ENCODE measurements around the gene GINS3.

Gene GINS3

DNA sequence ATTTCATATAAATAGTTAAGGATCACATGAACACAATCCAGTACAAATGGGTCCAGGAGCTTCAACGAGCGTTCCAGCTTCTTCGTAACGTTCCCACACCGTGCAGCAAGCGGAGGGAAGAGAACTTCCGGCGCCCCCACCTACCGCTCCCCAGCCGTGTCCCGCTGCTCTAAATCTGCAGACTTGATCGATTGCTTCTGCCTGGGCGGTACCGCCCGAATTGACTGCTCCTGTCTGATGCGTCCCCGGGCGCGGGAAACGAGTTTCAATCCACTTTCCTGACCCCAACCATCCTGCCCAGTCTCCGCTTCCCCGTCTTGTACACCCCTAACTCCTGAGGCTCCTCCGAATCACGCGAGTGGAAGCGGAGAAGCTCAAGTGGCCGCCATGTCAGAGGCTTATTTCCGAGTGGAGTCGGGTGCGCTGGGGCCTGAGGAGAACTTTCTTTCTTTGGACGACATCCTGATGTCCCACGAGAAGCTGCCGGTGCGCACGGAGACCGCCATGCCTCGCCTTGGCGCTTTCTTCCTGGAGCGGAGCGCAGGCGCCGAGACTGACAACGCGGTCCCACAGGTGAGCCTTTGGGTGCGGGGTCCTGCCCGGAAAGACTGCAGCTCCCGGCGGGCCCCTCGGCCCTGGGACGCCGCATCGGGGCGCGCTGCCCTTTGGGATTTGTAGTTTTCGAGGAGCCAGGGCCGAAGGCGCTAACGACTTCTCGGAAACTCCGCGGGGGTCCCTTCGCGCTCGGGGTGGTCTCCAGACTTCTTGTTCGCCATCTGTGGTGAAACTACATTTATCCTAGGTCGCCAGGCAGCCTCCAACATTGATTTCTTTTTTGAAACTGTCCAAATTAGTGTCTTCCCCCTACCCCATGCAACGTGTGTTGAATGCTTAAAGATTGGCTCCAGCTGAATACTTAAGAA lies at the start of gene GINS3:
TSS of gene GINS3 (plus strand) at position 257 of the 923 bp plus-strand sequence. CDS start at position 388, 131 bp downstream.
- DNase-seq (ENCODE audit: low read depth) = peak; percentile 69

GRCh38 chr16:58343562-58343961 lies 48.7 kb upstream of the GINS3 start:
- no peak for DNase-seq (ENCODE audit: low read depth)

DNA sequence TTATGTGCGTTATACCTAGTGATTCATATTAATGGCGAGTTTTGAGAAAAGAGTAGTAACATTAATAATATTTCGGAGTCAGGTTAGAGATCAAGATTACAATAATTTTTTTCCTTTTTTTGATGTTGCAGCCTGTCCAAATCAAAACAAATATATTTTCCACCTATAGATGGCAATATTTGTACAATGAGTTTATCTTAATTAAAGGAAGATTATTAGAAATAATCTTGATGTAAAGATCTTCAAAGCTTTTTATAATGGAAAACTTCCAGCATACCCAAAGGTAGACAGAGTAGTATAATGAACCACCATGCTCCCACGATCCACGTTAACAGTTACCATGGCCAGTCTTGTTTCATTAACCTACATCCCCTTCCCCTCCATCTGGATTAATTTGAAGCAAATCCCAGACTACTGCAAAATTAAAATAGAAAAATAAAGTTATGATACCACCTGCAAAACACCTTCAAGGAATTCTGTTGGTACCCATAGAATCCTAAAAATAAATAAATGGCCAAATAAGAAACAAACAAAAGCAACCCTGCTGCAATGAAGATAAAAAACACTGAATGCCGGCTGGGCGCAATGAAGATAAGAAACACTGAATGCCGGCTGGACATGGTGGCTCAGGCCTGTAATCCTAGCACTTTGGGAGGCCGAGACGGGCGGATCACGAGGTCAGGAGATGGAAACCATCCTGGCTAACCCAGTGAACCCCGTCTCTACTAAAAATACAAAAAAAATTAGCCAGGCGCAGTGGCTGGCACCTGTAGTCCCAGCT lies 46.5 kb upstream of the GINS3 start:
- DNase-seq (ENCODE audit: low read depth) = no peak

- DNase-seq (ENCODE audit: low read depth) = no peak
Measured at GRCh38 chr16:58346831-58347371, 45.4 kb upstream of the GINS3 start.

DNA sequence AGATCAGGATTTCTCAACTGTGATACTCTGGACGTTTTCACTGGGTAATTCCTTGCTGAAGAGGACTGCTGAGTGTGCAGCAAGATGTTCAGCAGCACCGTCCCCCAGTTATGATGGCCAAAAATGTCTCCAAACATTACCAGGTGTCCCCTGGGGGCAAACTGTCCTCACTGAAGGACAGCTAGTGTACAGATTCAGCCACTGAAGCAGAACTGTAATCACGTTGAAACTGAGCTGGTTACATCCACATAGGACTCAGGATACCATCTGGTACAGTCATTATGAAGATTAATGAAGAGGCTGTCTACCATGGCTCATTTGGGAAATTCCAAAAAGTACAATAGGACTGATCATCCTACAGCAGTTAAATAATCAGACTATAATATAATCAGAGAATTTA lies 43.3 kb upstream of the GINS3 start:
- no peak for DNase-seq (ENCODE audit: low read depth)

DNA sequence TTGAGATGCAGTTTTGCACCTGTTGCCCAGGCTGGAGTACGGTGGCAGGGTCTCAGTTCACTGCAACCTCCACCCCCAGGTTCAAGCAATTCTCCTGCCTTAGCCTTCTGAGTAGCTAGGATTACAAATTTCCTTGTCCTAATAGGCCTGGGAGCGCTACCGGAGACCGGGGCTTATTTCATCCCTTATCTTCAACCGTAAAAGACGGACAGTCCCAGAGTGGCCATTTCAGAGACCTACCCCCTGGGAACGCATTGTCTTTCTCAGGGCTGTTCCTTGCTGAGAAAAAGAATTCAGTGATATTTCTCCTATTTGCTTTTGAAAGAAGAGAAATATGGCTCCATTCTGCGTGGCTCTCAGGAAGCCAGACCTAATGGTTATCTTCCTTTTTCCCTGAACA lies 39.6 kb upstream of the GINS3 start:
- DNase-seq (ENCODE audit: low read depth) = no peak

DNA sequence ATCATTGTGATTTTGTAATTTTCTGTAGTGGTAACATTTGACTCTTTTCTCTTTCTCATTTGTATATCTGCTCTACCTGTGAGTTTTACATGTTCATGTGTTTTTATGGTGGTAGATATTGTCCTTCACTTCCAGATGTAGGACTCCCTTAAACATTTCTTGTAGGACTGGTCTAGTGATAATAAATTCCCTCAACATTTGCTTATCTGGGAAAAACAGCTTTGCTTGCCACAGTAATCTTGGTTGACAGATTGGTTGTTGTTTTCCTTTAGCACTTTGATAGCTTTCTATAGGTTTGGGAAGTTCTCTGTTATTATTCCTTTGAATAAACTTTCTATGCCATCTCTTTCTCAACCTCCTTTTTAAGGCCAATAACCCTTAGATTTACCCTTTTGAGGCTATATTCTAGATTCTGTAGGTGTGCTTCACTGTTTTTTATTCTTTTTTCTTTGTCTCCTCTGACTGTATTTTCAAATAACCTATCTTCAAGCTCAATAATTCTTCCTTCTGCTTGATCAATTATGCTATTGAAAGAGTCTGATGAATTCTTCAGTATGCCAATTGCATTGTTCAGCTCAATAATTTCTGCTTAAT lies 32.1 kb upstream of the GINS3 start:
- no peak for DNase-seq (ENCODE audit: low read depth)

DNA sequence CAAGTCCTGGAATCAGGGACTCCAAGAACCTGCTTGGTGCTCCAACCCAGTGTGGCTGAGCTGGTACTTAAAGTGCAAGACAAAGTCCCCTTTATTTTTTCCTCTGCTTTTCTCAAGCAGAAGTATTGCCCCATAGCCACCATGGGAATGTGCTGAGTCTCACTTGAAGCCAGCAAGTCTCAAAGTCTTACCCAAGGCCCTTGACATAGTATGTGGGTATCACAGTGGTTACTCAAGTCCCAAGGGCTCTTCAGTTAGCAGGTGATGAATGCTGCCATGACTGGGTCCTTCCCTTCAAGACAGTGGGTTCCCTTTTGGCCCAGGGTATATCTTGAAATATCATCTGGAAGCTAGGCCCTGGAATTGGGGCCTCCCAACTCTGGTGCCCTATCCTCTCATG lies 30.5 kb upstream of the GINS3 start:
- DNase-seq (ENCODE audit: low read depth) = no peak

DNA sequence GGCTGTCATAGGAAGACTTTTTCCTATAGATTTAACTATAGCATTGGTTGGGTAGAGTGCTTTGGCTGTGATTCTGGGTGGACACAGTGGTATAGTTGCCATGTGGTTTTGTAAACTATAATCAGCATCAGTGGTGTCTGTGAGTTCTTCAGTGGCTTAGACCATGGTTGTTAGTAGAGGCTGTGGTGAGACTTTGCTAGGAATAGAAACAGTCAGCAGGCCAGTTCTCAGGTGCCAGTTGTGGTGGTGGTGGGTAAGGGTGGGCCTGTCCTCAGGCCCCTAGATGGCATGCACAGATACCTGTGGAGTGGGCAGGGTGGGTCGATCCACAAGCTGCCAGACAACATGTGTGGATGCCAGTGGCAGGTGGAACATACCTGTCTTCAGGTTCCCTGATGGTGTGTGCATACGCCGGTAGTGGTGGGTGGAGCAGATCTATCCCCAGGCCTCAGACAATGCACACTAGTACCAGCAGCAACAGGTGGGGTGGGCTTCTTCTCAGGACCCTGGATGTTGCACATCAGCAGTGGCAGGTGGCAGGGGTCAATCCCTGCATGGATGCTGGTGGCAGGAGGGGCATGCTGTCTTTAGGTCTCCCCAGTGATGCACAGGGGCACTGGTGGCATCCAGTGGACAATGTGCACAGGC lies 28.4 kb upstream of the GINS3 start:
- DNase-seq (ENCODE audit: low read depth) = no peak

- DNase-seq (ENCODE audit: low read depth) = no peak
Measured at GRCh38 chr16:58365623-58366022, 26.6 kb upstream of the GINS3 start.

DNA sequence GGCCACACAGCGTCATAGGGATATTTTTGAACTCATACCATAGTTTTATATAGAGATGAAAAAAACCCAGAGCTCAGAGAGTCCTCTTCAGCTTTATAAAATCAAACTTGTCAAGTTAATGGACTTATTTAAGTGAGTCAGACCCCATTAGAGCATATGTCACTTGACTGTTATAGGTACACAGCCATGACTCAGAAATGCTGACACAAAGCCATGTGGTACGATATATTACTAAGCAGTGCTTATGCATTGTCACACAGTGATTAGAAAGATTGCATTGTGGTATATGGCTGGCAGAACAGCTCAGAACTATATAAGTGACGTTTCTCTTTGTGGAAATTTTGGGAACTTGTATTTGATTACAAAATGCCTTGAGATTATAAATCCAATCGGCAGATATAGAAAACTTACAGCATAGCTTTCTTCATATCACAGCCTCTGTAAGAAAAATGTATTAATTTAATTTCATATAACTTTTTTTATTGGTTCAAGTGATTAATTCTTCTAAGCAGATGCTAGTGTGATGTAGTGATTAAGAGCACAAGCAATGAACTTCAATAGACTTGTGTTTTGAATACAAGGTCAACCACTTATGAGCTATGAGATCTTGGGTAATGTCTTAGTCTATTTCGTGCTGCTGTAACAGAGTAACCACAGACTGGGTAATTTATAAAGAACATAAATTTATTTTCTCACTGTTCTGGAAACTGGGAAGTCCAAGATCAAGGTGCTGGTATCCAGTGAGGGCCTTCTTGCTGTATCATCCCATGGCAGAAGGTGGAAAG lies 25.8 kb upstream of the GINS3 start:
- no peak for DNase-seq (ENCODE audit: low read depth)

GRCh38 chr16:58367252-58367651 lies 25.0 kb upstream of the GINS3 start:
- no peak for DNase-seq (ENCODE audit: low read depth)

GRCh38 chr16:58371841-58372240 lies 20.4 kb upstream of the GINS3 start:
- DNase-seq (ENCODE audit: low read depth) = no peak

DNA sequence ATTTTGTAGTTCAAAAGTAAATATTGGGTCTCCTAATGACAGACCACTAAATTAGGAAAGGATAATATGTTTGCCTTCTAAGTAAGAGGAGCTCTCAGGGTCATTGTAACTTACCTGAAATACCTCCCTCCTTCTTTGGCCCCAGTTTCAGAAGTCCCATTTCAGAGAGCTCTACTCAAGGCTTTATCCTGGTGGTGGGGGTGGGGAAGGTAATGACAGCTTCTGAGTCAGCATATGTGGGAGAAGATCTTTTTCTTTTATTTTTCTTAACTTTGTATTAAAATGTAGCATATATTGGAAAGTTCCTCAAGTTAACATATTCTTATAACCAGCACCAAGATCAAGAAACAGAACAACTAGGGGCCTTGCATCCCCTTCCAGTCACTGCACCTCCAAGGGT lies 16.9 kb upstream of the GINS3 start:
- no peak for DNase-seq (ENCODE audit: low read depth)

DNA sequence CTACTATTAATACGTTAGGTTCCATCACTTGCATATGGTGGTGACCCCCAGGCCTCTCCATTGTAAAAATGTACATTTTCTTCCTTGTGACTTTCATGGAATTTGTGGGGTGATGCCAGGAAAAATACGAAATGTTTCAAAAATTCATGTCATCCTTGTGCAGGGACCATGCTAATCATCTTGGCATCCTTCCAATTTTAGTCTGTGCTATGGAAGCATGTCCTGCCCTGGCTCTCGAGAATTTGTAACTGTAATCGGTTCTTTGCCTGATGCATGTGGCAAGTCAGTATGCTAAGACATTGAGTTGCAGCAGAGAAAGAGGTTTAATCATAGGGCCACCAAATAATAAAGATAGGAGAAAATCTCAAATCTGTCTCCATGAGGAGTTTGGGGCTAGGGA lies 14.3 kb upstream of the GINS3 start:
- DNase-seq (ENCODE audit: low read depth) = no peak

DNA sequence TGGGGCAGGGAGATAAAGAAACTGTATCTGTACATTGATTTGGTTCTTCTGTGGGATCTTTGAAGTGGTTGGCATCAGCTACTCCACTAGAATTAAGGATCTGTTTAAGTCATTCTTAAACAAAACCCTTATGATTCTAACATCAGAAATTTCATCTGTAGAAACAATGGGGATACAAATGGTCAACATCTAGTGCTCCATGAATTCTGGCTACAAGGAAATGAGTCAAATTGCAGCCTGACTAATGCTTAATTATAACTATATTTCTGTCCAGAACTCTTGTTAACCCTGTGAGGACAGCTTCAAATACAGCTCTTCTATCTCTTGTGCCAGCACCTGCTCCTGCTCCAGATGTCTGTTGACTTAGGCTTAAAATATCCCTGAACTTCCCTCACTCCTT lies 13.9 kb upstream of the GINS3 start:
- DNase-seq (ENCODE audit: low read depth) = no peak

DNA sequence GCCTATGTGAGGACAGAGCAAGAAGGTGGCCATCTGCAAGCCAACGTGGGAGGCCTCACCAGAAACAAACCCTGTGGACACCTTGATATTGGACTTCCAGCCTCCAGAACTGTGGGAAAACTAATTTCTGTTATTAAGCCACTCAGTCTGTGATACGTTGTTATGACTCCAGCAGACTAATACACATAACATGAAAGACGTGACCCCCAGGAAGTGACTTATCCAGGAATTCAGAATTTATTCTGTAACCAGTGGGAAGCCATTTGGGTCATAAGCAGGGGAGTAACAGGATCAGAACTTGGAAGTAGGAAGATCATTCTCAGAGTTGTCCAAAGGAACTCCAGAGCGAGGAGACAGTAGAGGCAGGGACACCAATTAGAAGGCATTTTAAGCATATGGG lies 12.5 kb upstream of the GINS3 start:
- DNase-seq (ENCODE audit: low read depth) = no peak

GRCh38 chr16:58381661-58382060 lies 10.6 kb upstream of the GINS3 start:
- DNase-seq (ENCODE audit: low read depth) = no peak

- no peak for DNase-seq (ENCODE audit: low read depth)
Measured at GRCh38 chr16:58384437-58385055, 7.7 kb upstream of the GINS3 start.

GRCh38 chr16:58385218-58385773 lies 7.0 kb upstream of the GINS3 start:
- no peak for DNase-seq (ENCODE audit: low read depth)

Data from activated T-cell treated with anti-CD3 and anti-CD28 coated beads for 1 hour (primary cell).